Prostate gland (tissue), 2 donors: Measurements from ENCODE around the gene PACS1. TPM values are rescaled to one million over a fixed set of nuclear protein-coding genes. Genes with fewer than 3 reads are reported as not detected.

Source experiments
- DNase-seq: peaks from one replicate; pipeline ENCODE4 v3.0.0-alpha.2; 2019; ENCODE audit warnings: low spot score
- H3K27ac ChIP-seq, 2 donors: fragments of 200-600 bp; sonication (generic); 2 replicates each; pipeline ENCODE4 v1.5.1; 2017 to 2019
- H3K27me3 ChIP-seq: fragments of 200-600 bp; sonication (generic); replicated peaks from 2 replicates; pipeline ENCODE4 v1.5.1; 2019; ENCODE audit not compliant: insufficient read depth
- H3K36me3 ChIP-seq, 2 donors: fragments of 200-600 bp; sonication (generic); 1 replicate in 1 of 2; 2 replicates in 1 of 2; pipeline versions ENCODE4 v1.5.1 to v1.8.1; 2017 to 2019
- H3K4me1 ChIP-seq: fragments of 200-600 bp; sonication (generic); replicated peaks from 2 replicates; pipeline ENCODE4 v1.5.1; 2019
- H3K4me3 ChIP-seq, 2 donors: fragments of 200-600 bp; sonication (generic); 2 replicates each; pipeline ENCODE4 v1.5.1; 2017 to 2019
- H3K9me3 ChIP-seq: fragments of 200-600 bp; sonication (generic); 2 replicates; pipeline ENCODE4 v1.5.1; 2017
- POLR2A ChIP-seq: fragments of 450-650 bp; IDR thresholded peaks from one replicate; pipeline ENCODE4 v1.6.1; 2016; ENCODE audit warnings: antibody characterized with exemption, mild to moderate bottlenecking
- POLR2AphosphoS5 ChIP-seq: sonication (generic); formaldehyde crosslinking; IDR thresholded peaks from one replicate; pipeline ENCODE4 v1.6.1; 2017; ENCODE audit warnings: antibody characterized with exemption
- WGBS: methylation state at CpG from one replicate; pipeline ENCODE4 v1.1.5; 2018; 5-methylcytosine and 5-hydroxymethylcytosine counted together
- intact Hi-C: fragments of 100-400 bp; cut with DNase I; formaldehyde crosslinking; loops from one replicate; pipeline ENCODE4 v1.14.2; 2022
- total RNA-seq, 2 donors: library from RNA; depleted of rRNA; stranded (reverse); fragments of >200 nt; gene quantifications; one replicate each; pipeline ENCODE4 v1.1.0, GENCODE V29; 2016
- TF ChIP-seq, protein P1 (sequence below), 4 experiments: fragments of 200-600 bp in 2 of 4; fragments of 450-650 bp in 2 of 4; sonication (generic) in 2 of 4; IDR thresholded peaks; 1 replicate in 3 of 4; 2 replicates in 1 of 4; pipeline ENCODE4 v1.5.1; 2016 to 2019; ENCODE audit warnings: antibody characterized with exemption in 4 of 4, mild to moderate bottlenecking in 2 of 4, moderate library complexity in 2 of 4

The PACS1 gene
- total RNA-seq, 2 donors from 2014 or later = 51.9 to 107 TPM

DNA sequence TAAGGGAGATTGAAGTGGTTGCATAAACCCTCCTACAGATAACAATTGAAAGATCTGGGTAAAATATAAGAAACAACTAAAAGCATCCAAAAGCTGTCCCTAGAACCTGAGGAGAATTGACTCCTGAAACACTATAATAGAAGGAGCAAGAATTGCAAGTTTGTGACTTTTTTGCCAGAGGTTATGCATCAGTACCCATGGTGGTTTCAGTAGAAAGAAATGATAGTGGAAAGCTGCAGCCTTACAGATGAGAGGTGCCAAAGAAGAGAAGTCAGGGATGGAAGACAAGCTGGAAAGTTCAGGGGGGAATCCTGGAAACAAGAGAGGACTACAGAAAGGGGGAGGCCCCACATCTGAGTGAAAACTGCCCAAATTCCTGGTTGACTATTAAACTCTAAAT is 80.7 kb downstream of the PACS1 start:
- DNase-seq = no peak
- intact Hi-C loops = no loop called here
- H3K4me1 ChIP-seq = no peaks in the 10 kb centered on the region

GRCh38 chr11:66151273-66151672 is 81.2 kb downstream of the PACS1 start:
- WGBS = 78% methylated on average over 4 of the region's 4 CpGs
- intact Hi-C loops = no loop called here
- no peak for DNase-seq
- Histone ChIP-seq H3K27me3 (no peaks in the 10 kb centered on the region), H3K36me3 (no peaks in the 10 kb centered on the region), H3K9me3 (no peaks in the 10 kb centered on the region), H3K4me3 (no peak overlapping the region), H3K4me1 (no peaks in the 10 kb centered on the region), H3K27ac (no peak overlapping the region)
- TF ChIP-seq, protein P1, sequence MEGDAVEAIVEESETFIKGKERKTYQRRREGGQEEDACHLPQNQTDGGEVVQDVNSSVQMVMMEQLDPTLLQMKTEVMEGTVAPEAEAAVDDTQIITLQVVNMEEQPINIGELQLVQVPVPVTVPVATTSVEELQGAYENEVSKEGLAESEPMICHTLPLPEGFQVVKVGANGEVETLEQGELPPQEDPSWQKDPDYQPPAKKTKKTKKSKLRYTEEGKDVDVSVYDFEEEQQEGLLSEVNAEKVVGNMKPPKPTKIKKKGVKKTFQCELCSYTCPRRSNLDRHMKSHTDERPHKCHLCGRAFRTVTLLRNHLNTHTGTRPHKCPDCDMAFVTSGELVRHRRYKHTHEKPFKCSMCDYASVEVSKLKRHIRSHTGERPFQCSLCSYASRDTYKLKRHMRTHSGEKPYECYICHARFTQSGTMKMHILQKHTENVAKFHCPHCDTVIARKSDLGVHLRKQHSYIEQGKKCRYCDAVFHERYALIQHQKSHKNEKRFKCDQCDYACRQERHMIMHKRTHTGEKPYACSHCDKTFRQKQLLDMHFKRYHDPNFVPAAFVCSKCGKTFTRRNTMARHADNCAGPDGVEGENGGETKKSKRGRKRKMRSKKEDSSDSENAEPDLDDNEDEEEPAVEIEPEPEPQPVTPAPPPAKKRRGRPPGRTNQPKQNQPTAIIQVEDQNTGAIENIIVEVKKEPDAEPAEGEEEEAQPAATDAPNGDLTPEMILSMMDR (IDR thresholded peaks at IDR 0.05) = no peak
- no peak for TF ChIP-seq POLR2A
- no peak for TF ChIP-seq POLR2AphosphoS5

More for the DNA sequence above, 80.7 kb downstream of the PACS1 start:
- TF ChIP-seq POLR2AphosphoS5 = no peak
- TF ChIP-seq, protein P1 (IDR thresholded peaks at IDR 0.05) = no peak
- no peak for TF ChIP-seq POLR2A
- no peak overlapping the region for H3K27ac ChIP-seq
- H3K4me3 ChIP-seq = no peak overlapping the region
- no peaks in the 10 kb centered on the region for H3K36me3 ChIP-seq
- H3K9me3 ChIP-seq = no peaks in the 10 kb centered on the region
- H3K27me3 ChIP-seq = no peaks in the 10 kb centered on the region

DNA sequence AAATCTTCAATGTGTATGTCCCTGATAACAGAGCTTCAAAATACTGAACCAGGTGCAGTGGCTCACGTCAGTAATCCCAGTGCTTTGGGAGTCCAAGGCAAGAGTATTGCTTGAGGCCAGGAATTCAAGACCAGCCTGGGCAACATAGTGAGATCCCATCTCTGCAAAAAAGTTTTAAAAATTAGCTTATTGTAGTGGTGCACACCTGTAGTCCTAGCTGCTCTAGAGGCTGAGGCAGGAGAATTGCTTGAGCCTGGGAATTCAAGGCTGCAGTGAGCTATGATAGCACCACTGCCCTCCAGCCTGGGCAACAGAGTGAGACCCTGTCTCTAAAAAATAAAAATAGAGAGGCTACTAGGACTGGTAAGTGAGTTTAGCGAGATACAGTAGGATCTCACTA is 84.0 kb downstream of the PACS1 start:
- intact Hi-C loops = no loop called here
- no peaks in the 10 kb centered on the region for H3K27me3 ChIP-seq
- 93% methylated on average over 2 of the region's 2 CpGs for WGBS
- no peak overlapping the region for H3K27ac ChIP-seq
- no peak for TF ChIP-seq POLR2AphosphoS5
- TF ChIP-seq POLR2A = no peak
- TF ChIP-seq, protein P1 (IDR thresholded peaks at IDR 0.05) = no peak
- DNase-seq = no peak
- no peaks in the 10 kb centered on the region for H3K4me1 ChIP-seq
- H3K9me3 ChIP-seq = no peaks in the 10 kb centered on the region
- no peak overlapping the region for H3K4me3 ChIP-seq
- no peaks in the 10 kb centered on the region for H3K36me3 ChIP-seq

DNA sequence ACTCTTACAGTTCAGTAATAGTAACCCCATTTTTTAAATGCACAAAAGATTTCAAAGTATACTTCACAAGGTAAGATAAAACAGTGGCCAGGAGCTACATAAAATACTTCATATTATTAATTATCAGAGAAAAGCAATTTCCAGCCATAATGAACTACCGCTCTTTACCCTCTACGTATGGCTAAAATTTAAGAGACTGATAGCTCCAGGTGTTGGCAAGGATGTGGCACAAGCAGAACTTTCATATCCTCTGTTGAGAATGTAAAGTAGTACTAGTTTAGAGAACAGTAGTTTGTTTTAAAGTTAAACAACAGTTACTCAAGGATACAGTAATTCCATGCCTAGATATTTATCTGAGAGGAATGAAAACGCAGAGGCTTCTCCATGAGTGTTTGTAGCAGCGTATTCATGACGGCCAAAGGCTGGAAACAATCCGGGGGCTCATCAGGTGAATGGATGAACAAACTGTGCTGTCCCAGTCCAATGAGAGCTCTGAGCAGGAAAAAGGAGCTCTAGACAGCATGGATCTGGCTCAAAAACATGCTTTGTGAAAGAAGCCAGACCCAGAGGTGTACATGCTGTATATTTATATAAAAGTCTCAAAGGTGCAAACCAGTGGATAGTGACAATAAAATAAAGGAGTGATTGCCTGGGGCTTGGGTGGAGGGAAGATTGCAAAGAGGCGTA is 85.5 kb downstream of the PACS1 start:
- TF ChIP-seq POLR2A = no peak
- no peak for TF ChIP-seq POLR2AphosphoS5
- TF ChIP-seq, protein P1 (IDR thresholded peaks at IDR 0.05) = no peak
- intact Hi-C loops = no loop called here

DNA sequence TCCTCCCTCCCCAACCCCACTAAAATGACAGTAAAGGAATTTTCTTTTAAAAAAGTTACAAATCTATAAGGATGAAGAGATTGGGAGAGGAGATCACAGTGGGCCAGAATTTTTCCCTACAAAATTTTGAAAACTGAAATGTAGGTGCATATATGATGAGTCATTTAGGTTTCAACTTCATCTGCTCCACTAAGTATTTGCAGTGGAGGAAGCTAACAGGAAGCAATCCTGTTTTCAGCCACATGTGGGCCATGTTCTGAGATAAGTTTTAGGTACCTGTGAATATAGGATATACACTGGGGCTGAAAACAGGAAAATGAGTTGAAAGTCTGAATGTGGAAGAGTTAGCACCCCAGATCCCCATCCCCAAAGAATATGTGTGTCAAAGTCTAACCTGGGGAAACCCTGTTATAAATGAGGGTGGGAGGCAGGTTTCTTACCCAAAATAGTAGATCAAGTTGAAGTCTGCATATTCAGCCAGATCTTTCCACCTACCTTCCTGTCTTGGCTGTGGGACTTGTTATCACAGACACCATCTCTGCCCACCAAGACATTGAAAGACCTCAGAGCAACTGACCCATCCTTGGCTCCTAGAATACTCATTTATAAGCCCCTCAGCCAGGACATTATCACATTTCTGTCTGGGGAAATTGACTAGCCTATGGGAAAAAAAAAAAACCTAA is 87.3 kb downstream of the PACS1 start:
- H3K4me3 ChIP-seq = no peak overlapping the region
- H3K9me3 ChIP-seq = no peaks in the 10 kb centered on the region
- no peaks in the 10 kb centered on the region for H3K36me3 ChIP-seq
- intact Hi-C loops = no loop called here
- H3K27me3 ChIP-seq = no peaks in the 10 kb centered on the region
- H3K27ac ChIP-seq = no peak overlapping the region
- no peaks in the 10 kb centered on the region for H3K4me1 ChIP-seq
- TF ChIP-seq, protein P1 (IDR thresholded peaks at IDR 0.05) = no peak
- no peak for DNase-seq

More for the DNA sequence above, 85.5 kb downstream of the PACS1 start:
- H3K27ac ChIP-seq = no peak overlapping the region
- 89% methylated on average over 7 of the region's 7 CpGs for WGBS
- H3K4me1 ChIP-seq = no peaks in the 10 kb centered on the region
- no peak for DNase-seq
- H3K4me3 ChIP-seq = no peak overlapping the region
- H3K36me3 ChIP-seq = no peaks in the 10 kb centered on the region
- H3K9me3 ChIP-seq = no peaks in the 10 kb centered on the region
- H3K27me3 ChIP-seq = no peaks in the 10 kb centered on the region
